NCI-H226 (cell line): Measurements from ENCODE around the gene PALD1.
"Not testable (repeated sequence)": the region's sequence is repeated elsewhere in the genome, so short reads cannot be mapped to it uniquely, and the experiment has no call there.

Source experiments
- DNase-seq: peaks from one replicate; pipeline ENCODE4 v3.0.0-alpha.2; 2015

Gene PALD1

GRCh38 chr10:70592746-70593512 lies 114.4 kb downstream of the PALD1 start:
- DNase-seq, result no peak

GRCh38 chr10:70593513-70593890 lies 114.9 kb downstream of the PALD1 start:
- no peak for DNase-seq

- DNase-seq, result no peak
Observed at GRCh38 chr10:70594161-70594560, 115.6 kb downstream of the PALD1 start.

DNA sequence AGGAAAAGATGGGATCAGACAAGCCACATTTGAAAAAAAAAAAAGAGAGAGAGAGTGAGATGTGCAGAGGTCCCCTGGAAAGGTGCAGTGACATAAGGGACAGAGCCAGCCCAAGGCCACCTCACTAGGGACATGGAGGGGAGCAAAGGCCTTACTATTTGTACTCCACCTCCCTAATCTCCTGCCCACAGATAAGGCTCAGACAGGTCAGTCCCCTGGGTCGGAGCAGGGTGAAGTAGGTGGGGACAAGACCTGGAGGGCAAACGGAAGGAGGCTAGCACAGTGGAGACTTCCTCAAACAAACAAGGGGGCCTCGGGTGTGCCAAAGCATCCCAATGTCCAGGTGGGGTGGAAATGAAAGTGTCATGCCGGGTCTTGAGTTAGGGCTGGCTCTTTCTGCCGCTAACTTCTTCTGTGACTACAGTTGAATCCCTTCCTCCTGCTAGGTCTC lies 117.0 kb downstream of the PALD1 start:
- no peak for DNase-seq

DNA sequence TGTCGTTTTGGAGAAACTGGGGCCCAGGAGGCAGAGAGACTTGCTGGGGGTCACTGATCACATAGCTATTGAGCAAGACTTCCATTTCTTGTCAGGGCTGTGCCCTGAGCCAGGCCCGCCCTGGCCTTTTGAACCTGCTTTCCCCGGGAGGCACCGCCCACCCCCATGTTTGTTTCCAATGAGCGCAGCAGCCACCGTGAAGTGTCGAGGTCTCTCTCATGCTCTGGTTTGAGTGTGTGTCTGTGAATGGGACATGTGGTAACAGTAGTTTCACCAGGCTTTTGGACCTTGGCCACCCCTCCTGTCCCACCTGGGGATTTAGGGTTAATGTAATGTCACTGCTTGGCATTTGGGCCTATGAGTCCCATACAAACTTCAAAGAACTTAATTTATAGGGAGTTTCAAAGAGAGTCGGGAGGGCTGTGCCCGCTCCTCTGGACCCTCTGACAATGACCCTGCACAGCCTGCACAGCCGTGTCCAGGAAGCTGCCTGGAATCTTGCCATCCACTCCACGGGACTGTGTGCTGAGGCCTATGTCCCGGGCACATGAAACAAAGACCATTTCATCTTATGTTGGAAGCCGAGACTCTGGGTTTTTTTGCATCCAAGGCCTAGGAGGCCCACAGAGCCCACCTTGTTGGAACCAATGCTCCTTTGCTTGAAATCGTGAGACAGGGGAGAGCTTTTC lies 117.7 kb downstream of the PALD1 start:
- no peak for DNase-seq

GRCh38 chr10:70596860-70597809 lies 118.6 kb downstream of the PALD1 start:
- DNase-seq, result no peak

DNA sequence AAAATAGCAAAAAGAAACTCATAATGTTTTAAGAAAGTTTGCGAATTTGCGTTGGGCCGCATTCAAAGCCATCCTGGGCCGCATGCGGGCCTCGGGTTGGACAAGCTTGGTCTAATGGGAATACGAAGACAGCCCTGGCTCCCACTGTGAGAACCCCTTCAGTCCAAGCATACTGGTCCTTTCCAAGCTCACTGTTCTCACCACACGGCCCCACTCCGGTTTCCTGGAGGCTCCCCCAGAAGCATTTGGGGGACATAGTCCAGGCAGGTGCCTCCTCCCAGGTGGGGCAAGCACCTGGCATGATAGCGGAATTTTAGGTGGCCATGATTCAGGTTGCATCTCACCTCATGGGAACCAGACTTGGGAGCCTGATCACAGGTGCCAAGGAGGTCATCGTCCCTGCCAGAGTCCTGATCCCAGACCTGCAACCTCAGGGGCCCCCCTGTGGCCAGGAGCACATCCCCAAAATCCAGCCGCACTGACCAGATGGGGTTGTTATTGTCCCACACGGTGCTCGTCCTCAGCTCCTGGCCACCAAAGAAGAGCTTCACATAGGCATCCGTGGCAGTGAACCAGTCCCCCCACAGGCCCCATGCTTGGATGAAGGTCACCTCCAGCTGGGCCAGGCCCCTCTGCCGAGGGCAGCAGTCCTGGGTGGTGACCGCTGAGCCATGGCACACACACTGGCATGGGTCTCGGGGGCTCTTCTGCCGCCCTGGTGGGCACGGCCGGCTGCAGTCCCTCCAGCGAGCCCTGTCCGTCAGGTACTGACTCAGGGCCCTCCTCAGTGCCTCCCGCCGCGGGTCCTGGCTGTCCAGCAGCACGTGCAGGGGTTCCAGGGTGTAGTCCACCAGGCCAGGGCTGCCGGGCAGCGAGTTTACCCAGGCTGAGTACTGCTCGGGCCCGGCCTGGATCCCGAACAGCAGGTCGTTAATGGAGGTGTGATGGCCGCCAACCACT lies 119.6 kb downstream of the PALD1 start:
- no peak for DNase-seq

- DNase-seq, result no peak
Observed at GRCh38 chr10:70598857-70599295, 120.3 kb downstream of the PALD1 start.

DNA sequence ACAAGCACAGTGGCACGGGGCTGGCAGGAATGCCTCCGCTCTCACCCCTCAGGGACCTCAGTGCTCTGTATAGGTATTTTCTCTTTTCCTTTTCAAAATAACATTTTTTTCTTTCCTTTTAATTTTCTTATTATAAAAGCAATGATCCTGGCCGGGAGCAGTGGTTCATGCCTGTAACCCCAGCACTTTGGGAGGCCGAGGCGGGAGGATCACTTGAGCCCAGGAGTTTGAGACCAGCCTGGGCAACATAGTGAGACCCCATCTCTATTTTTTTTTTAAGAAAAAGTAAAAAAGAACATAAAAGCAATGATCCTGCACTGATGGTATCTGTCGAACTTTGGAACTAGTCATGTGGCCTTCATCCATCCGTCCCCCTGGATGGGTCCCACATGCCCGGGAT lies 120.8 kb downstream of the PALD1 start:
- no peak for DNase-seq

- DNase-seq, result no peak
Observed at GRCh38 chr10:70599791-70600190, 121.2 kb downstream of the PALD1 start.

- DNase-seq, result no peak
Observed at GRCh38 chr10:70600512-70601395, 122.2 kb downstream of the PALD1 start.

- DNase-seq, result no peak
Observed at GRCh38 chr10:70601746-70602145, 123.2 kb downstream of the PALD1 start.

- no peak for DNase-seq
Observed at GRCh38 chr10:70602665-70603448, 124.3 kb downstream of the PALD1 start, which contains the start of gene PRF1. PRF1 (minus strand) TSS chr10:70602741; CDS start chr10:70600902, 1,839 bp downstream.

- DNase-seq, result no peak
Observed at GRCh38 chr10:70603449-70603801, 124.9 kb downstream of the PALD1 start.

DNA sequence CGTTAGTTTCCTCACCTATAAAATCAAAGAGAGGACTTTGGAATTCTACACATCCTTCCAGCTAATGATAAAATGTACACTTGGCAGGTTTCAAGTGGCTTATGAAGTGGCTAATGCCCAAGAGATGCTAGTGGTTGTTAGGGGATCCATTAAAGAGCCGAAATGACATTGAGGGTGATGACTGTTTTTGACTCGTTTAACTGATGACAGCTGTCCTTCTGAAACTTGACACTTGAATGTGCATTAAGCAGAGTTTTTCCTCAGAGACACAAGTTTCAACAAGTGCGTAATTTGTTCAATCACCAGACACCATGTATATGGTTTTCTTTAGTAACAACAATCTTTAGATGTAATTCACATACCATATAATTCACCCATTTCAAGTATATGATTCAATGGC lies 125.5 kb downstream of the PALD1 start:
- no peak for DNase-seq

- no peak for DNase-seq
Observed at GRCh38 chr10:70605161-70605560, 126.6 kb downstream of the PALD1 start.

GRCh38 chr10:70607936-70608335 lies 129.4 kb downstream of the PALD1 start:
- DNase-seq, result no peak

DNA sequence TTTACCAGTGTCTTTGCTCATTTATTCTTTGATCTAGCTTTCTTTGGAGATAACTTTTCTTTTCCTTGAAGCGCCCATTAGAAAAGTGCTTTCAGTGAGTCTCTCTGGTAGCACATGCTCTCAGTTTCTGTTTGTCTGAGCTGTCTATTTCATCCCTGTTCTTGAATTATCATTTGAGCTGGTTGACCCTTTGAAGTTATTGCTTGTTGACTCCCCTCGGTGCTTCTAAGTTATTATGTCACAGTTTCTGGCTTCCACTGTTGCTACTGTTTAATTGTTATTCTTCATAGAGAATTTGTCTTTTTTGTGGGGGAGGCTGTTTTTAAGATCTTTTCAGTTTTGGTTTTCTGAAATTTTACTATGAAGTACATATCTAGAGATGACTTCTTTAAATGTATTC lies 135.4 kb downstream of the PALD1 start:
- no peak for DNase-seq

- not testable (repeated sequence) for DNase-seq
Observed at GRCh38 chr10:70614364-70614763, 135.8 kb downstream of the PALD1 start.

DNA sequence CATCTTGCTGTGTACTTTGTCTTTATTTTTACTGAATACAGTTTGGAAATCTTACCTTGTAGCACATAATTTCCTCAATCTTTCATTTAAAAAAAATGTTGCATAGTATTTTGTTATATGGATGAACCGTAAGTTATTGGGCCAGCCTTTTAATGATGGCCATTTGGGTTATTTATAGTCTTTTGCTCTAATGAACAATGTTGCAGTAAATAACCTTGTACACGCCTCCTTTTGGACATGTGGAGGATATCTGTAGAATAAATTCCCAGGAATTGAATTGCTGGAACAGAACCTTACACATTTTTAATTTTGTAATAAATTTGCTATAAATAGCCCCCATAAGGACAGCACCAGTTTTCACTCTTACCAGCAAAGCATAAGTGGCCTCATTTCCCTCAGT lies 136.6 kb downstream of the PALD1 start:
- DNase-seq, result no peak
